Measurements from ENCODE around the gene PAK2. TPM values are rescaled to one million over a fixed set of nuclear protein-coding genes. Genes with fewer than 3 reads are reported as not detected.
A peak's percentile ranks its signal among the peaks of the same experiment; 100 is the strongest.

Gene PAK2
- total RNA-seq, 1 experiment from 2014 or later: 69.6 TPM

DNA sequence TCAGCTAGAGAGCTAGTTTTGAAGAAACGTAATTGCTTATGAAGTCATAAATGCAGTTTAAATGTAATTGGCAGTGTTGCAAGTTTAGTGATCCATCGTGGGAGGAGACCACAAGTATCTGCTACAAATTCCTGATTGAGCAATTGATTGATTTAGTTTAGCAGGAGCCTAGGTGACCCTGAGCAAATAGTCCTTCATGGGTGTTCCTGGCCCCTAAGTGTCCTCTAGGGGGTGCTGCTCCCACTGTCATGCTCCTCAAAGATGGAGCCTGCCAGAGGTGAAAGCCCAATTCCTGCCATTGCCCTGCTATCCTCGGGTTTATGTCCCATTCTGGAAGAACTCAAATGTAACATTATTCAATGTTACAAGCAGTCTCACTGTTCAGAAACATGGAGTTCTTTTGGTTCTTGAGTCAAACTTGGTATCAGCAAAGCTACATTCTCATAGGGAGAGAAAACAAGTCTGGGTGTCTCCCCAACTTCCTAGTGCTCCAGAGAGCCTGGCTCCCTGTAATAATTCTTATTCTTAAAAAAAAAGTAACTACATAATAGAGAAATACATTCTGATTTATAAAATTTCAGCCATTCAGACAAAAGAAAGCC lies 98.3 kb downstream of the PAK2 start:
- Histone ChIP-seq H3K4me2 (ENCODE audit: low read length) (no peak overlapping the region), H3K4me1 (ENCODE audit: control insufficient read depth in 1 of 2, insufficient read depth in 2 of 2, low read length in 2 of 2) (no peaks in the 10 kb centered on the region), H3K27me3 (ENCODE audit: insufficient read depth, low read length) (no peaks in the 10 kb centered on the region), H3K4me3 (replicated peaks in 1 of 2; ENCODE audit: low read depth in 1 of 2, low read length in 2 of 2) (no peak overlapping the region), H3K27ac (ENCODE audit: low read depth, low read length) (no peak overlapping the region), H4K20me1 (ENCODE audit: insufficient read depth) (no peaks in the 10 kb centered on the region), H3K79me2 (ENCODE audit: insufficient read depth, low read length) (no peaks in the 10 kb centered on the region), H2AFZ (ENCODE audit: low read depth, low read length, poor library complexity, severe bottlenecking) (no peak overlapping the region), H3K9me2 (ENCODE audit: insufficient read depth) (no peaks in the 10 kb centered on the region), H3K9ac (ENCODE audit: low read length) (no peak overlapping the region), H3K36me3 (ENCODE audit: control insufficient read depth in 1 of 2, insufficient read depth in 2 of 2, low read length in 2 of 2) (no peaks in the 10 kb centered on the region), H3K9me3 (ENCODE audit: control insufficient read depth in 1 of 2, insufficient read depth in 1 of 2, low read depth in 1 of 2, low read length in 2 of 2) (no peaks in the 10 kb centered on the region)
- ChIA-PET RAD21 (ENCODE audit: low non-redundant PET in 1 of 2, low total read pairs in 2 of 2, uncharacterized antibody in 2 of 2, unreplicated experiment in 2 of 2) (no interaction called here), CTCF (interaction anchor here (1.4 kb wide), 1 partner anchor 30 kb away, joined by 5 read pairs; the partner anchor contains the start of gene SENP5), POLR2A (no interaction called here)
- no TSS peak for BruUV-seq (replicated peaks)
- ATAC-seq (peak; percentile 87), DNase-seq (ENCODE audit: low read depth, low spot score) (peak; percentile 31)
- intact Hi-C loops (cut with micrococcal nuclease): no loop called here
- TF ChIP-seq POLR2AphosphoS5 (IDR thresholded peaks at IDR 0.05; ENCODE audit: low read depth, low read length) (no peak), RAD21 (IDR thresholded peaks at IDR 0.05; ENCODE audit: low read depth) (peak; percentile 77), EGR1 (IDR thresholded peaks at IDR 0.05; ENCODE audit: low read depth) (no peak), CEBPB (IDR thresholded peaks at IDR 0.05; ENCODE audit: low read depth) (no peak), SP1 (IDR thresholded peaks at IDR 0.05; ENCODE audit: low read depth) (no peak), SIN3A (IDR thresholded peaks at IDR 0.05; ENCODE audit: low read depth) (no peak), EZH2 (IDR thresholded peaks at IDR 0.05) (no peak), ELF1 (IDR thresholded peaks at IDR 0.05; ENCODE audit: borderline replicate concordance, low read depth) (no peak), JUND (IDR thresholded peaks at IDR 0.05) (no peak), SRF (IDR thresholded peaks at IDR 0.05; ENCODE audit: low read depth) (0 out of 2 replicates have a peak, but pooled peaks have one; percentile 30), YY1 (IDR thresholded peaks at IDR 0.05; ENCODE audit: extremely low read depth, insufficient replicate concordance, low read depth, low read length) (peak; percentile 70), TCF7L2 (IDR thresholded peaks at IDR 0.05; ENCODE audit: borderline replicate concordance, extremely low read depth, insufficient read depth, insufficient read length) (no peak), ZFX (IDR thresholded peaks at IDR 0.05) (no peak), POLR2A (IDR thresholded peaks at IDR 0.05; ENCODE audit: borderline replicate concordance, extremely low read depth, insufficient read depth, insufficient read length) (no peak), ZNF274 (IDR thresholded peaks at IDR 0.05; ENCODE audit: low read depth, low read length) (no peak), FOSL1 (IDR thresholded peaks at IDR 0.05; ENCODE audit: low read depth) (no peak)
- TF ChIP-seq, protein P1, sequence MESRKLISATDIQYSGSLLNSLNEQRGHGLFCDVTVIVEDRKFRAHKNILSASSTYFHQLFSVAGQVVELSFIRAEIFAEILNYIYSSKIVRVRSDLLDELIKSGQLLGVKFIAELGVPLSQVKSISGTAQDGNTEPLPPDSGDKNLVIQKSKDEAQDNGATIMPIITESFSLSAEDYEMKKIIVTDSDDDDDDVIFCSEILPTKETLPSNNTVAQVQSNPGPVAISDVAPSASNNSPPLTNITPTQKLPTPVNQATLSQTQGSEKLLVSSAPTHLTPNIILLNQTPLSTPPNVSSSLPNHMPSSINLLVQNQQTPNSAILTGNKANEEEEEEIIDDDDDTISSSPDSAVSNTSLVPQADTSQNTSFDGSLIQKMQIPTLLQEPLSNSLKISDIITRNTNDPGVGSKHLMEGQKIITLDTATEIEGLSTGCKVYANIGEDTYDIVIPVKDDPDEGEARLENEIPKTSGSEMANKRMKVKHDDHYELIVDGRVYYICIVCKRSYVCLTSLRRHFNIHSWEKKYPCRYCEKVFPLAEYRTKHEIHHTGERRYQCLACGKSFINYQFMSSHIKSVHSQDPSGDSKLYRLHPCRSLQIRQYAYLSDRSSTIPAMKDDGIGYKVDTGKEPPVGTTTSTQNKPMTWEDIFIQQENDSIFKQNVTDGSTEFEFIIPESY (IDR thresholded peaks at IDR 0.05; ENCODE audit: extremely low read depth, insufficient replicate concordance, low read length): no peak
- TF ChIP-seq, protein P2, sequence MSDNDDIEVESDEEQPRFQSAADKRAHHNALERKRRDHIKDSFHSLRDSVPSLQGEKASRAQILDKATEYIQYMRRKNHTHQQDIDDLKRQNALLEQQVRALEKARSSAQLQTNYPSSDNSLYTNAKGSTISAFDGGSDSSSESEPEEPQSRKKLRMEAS (IDR thresholded peaks at IDR 0.05): 0 out of 2 replicates have a peak, but pooled peaks have one; percentile 20
- TF ChIP-seq, protein P3, sequence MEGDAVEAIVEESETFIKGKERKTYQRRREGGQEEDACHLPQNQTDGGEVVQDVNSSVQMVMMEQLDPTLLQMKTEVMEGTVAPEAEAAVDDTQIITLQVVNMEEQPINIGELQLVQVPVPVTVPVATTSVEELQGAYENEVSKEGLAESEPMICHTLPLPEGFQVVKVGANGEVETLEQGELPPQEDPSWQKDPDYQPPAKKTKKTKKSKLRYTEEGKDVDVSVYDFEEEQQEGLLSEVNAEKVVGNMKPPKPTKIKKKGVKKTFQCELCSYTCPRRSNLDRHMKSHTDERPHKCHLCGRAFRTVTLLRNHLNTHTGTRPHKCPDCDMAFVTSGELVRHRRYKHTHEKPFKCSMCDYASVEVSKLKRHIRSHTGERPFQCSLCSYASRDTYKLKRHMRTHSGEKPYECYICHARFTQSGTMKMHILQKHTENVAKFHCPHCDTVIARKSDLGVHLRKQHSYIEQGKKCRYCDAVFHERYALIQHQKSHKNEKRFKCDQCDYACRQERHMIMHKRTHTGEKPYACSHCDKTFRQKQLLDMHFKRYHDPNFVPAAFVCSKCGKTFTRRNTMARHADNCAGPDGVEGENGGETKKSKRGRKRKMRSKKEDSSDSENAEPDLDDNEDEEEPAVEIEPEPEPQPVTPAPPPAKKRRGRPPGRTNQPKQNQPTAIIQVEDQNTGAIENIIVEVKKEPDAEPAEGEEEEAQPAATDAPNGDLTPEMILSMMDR (IDR thresholded peaks at IDR 0.05 in 2 of 3, conservative IDR thresholded peaks at IDR 0.05 in 1 of 3; ENCODE audit: borderline replicate concordance in 1 of 3, insufficient read depth in 1 of 3, low read depth in 2 of 3, low read length in 2 of 3): peak; percentile 59 to 81 (median 77); a peak in 5 of 6 replicates
- TF ChIP-seq, protein P4, sequence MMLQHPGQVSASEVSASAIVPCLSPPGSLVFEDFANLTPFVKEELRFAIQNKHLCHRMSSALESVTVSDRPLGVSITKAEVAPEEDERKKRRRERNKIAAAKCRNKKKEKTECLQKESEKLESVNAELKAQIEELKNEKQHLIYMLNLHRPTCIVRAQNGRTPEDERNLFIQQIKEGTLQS (IDR thresholded peaks at IDR 0.05): no peak
- TF ChIP-seq, protein P5, sequence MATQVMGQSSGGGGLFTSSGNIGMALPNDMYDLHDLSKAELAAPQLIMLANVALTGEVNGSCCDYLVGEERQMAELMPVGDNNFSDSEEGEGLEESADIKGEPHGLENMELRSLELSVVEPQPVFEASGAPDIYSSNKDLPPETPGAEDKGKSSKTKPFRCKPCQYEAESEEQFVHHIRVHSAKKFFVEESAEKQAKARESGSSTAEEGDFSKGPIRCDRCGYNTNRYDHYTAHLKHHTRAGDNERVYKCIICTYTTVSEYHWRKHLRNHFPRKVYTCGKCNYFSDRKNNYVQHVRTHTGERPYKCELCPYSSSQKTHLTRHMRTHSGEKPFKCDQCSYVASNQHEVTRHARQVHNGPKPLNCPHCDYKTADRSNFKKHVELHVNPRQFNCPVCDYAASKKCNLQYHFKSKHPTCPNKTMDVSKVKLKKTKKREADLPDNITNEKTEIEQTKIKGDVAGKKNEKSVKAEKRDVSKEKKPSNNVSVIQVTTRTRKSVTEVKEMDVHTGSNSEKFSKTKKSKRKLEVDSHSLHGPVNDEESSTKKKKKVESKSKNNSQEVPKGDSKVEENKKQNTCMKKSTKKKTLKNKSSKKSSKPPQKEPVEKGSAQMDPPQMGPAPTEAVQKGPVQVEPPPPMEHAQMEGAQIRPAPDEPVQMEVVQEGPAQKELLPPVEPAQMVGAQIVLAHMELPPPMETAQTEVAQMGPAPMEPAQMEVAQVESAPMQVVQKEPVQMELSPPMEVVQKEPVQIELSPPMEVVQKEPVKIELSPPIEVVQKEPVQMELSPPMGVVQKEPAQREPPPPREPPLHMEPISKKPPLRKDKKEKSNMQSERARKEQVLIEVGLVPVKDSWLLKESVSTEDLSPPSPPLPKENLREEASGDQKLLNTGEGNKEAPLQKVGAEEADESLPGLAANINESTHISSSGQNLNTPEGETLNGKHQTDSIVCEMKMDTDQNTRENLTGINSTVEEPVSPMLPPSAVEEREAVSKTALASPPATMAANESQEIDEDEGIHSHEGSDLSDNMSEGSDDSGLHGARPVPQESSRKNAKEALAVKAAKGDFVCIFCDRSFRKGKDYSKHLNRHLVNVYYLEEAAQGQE (IDR thresholded peaks at IDR 0.05; ENCODE audit: low read depth): no peak

Measured in HCT116 (cell line).